ENCODE data around the gene ZNF384.
A peak's percentile ranks its signal among the peaks of the same experiment; 100 is the strongest.

ZNF384 gene

DNA sequence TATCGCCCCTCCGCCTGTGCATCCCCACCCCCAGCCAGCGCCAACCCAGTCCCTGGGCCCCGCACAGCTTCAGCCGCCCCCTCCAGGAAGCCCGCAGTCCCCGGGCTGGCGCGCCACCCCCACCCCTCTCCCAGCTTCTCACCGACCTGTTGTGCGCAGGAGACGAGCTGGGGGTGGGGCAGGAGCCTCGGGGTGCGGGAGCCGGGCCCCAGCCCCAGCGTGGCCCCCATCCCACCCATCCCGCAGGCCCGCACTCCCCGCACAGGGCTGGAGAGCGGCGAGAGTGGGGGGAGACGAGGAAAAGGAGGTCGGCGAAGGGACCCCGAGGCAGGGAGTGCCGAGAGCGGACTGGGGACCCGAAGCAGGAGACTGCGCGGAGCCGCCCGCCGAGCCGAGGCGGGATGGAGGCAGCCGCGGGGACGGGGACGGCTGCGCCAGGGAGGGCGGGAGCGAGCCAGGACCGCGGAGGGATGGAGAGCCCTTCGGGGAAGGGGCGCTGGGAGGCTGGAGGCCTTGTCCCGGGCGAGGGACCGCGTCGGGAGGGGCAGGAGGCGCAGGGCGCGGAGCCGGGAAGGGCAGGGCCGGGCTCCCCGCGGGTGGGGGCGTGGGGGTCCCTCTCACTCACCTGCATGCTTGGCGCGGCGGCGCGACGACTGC, 10.9 kb upstream of the ZNF384 start (continued):
- TF ChIP-seq ZBTB49 (tag by site-specific recombination; IDR thresholded peaks at IDR 0.05; ENCODE audit: low read depth) = no peak
- TF ChIP-seq ZNF24 (tag by site-specific recombination; IDR thresholded peaks at IDR 0.05) = no peak
- TF ChIP-seq, protein P1, sequence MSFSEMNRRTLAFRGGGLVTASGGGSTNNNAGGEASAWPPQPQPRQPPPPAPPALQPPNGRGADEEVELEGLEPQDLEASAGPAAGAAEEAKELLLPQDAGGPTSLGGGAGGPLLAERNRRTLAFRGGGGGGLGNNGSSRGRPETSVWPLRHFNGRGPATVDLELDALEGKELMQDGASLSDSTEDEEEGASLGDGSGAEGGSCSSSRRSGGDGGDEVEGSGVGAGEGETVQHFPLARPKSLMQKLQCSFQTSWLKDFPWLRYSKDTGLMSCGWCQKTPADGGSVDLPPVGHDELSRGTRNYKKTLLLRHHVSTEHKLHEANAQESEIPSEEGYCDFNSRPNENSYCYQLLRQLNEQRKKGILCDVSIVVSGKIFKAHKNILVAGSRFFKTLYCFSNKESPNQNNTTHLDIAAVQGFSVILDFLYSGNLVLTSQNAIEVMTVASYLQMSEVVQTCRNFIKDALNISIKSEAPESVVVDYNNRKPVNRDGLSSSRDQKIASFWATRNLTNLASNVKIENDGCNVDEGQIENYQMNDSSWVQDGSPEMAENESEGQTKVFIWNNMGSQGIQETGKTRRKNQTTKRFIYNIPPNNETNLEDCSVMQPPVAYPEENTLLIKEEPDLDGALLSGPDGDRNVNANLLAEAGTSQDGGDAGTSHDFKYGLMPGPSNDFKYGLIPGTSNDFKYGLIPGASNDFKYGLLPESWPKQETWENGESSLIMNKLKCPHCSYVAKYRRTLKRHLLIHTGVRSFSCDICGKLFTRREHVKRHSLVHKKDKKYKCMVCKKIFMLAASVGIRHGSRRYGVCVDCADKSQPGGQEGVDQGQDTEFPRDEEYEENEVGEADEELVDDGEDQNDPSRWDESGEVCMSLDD (tag by site-specific recombination; IDR thresholded peaks at IDR 0.05) = peak; percentile 60; the same call in 1 of the 2 replicates
- TF ChIP-seq ZNF548 (tag by site-specific recombination; IDR thresholded peaks at IDR 0.05) = no peak
- TF ChIP-seq, protein P2, sequence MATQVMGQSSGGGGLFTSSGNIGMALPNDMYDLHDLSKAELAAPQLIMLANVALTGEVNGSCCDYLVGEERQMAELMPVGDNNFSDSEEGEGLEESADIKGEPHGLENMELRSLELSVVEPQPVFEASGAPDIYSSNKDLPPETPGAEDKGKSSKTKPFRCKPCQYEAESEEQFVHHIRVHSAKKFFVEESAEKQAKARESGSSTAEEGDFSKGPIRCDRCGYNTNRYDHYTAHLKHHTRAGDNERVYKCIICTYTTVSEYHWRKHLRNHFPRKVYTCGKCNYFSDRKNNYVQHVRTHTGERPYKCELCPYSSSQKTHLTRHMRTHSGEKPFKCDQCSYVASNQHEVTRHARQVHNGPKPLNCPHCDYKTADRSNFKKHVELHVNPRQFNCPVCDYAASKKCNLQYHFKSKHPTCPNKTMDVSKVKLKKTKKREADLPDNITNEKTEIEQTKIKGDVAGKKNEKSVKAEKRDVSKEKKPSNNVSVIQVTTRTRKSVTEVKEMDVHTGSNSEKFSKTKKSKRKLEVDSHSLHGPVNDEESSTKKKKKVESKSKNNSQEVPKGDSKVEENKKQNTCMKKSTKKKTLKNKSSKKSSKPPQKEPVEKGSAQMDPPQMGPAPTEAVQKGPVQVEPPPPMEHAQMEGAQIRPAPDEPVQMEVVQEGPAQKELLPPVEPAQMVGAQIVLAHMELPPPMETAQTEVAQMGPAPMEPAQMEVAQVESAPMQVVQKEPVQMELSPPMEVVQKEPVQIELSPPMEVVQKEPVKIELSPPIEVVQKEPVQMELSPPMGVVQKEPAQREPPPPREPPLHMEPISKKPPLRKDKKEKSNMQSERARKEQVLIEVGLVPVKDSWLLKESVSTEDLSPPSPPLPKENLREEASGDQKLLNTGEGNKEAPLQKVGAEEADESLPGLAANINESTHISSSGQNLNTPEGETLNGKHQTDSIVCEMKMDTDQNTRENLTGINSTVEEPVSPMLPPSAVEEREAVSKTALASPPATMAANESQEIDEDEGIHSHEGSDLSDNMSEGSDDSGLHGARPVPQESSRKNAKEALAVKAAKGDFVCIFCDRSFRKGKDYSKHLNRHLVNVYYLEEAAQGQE (tag by site-specific recombination; IDR thresholded peaks at IDR 0.05) = no peak
- TF ChIP-seq ZNF404 (tag by site-specific recombination; IDR thresholded peaks at IDR 0.05) = no peak
- TF ChIP-seq ZNF398 (tag by site-specific recombination; IDR thresholded peaks at IDR 0.05) = peak; percentile 61
- TF ChIP-seq MYNN (tag by site-specific recombination; IDR thresholded peaks at IDR 0.05; ENCODE audit: borderline replicate concordance) = no peak
- TF ChIP-seq TRIM28 (IDR thresholded peaks at IDR 0.05; ENCODE audit: borderline replicate concordance, low read length) = no peak
- TF ChIP-seq GLI2 (tag by site-specific recombination; IDR thresholded peaks at IDR 0.05; ENCODE audit: borderline replicate concordance, low read depth) = no peak
- peak; percentile 49; the same call in 1 of the 2 replicates for TF ChIP-seq ZBTB48 (tag by site-specific recombination; IDR thresholded peaks at IDR 0.05)
- TF ChIP-seq HOXA7 (CRISPR knock-in tag; IDR thresholded peaks at IDR 0.05; ENCODE audit: borderline replicate concordance) = no peak
- TF ChIP-seq, protein P3, sequence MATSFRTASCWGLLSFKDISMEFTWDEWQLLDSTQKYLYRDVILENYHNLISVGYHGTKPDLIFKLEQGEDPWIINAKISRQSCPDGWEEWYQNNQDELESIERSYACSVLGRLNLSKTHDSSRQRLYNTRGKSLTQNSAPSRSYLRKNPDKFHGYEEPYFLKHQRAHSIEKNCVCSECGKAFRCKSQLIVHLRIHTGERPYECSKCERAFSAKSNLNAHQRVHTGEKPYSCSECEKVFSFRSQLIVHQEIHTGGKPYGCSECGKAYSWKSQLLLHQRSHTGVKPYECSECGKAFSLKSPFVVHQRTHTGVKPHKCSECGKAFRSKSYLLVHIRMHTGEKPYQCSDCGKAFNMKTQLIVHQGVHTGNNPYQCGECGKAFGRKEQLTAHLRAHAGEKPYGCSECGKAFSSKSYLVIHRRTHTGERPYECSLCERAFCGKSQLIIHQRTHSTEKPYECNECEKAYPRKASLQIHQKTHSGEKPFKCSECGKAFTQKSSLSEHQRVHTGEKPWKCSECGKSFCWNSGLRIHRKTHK (tag by site-specific recombination; IDR thresholded peaks at IDR 0.05) = no peak
- no peak for TF ChIP-seq TCF7L2 (IDR thresholded peaks at IDR 0.05; ENCODE audit: borderline replicate concordance, low read depth, low read length)
- peak; percentile 21; the same call in 1 of the 2 replicates for TF ChIP-seq SP2 (tag by site-specific recombination; IDR thresholded peaks at IDR 0.05)
- TF ChIP-seq ZNF169 (tag by site-specific recombination; IDR thresholded peaks at IDR 0.05) = no peak
- TF ChIP-seq ZNF19 (tag by site-specific recombination; IDR thresholded peaks at IDR 0.05; ENCODE audit: low read depth) = no peak
- TF ChIP-seq ZNF830 (tag by site-specific recombination; IDR thresholded peaks at IDR 0.05; ENCODE audit: low read depth) = no peak
- TF ChIP-seq ZNF624 (tag by site-specific recombination; IDR thresholded peaks at IDR 0.05) = no peak
- 0 out of 2 replicates have a peak, but pooled peaks have one; percentile 46 for TF ChIP-seq ZNF600 (tag by site-specific recombination; IDR thresholded peaks at IDR 0.05)
- no peak for TF ChIP-seq ZNF48 (tag by site-specific recombination; IDR thresholded peaks at IDR 0.05)
- no peak for TF ChIP-seq KLF7 (tag by site-specific recombination; IDR thresholded peaks at IDR 0.05; ENCODE audit: borderline replicate concordance)
- no peak for TF ChIP-seq ZNF704 (tag by site-specific recombination; IDR thresholded peaks at IDR 0.05)
- TF ChIP-seq ZNF239 (tag by site-specific recombination; IDR thresholded peaks at IDR 0.05) = no peak
- TF ChIP-seq ZXDB (tag by site-specific recombination; IDR thresholded peaks at IDR 0.05) = 0 out of 2 replicates have a peak, but pooled peaks have one; percentile 10
- no peak for TF ChIP-seq GFI1B (tag by site-specific recombination; IDR thresholded peaks at IDR 0.05)
- TF ChIP-seq ZEB2 (tag by site-specific recombination; IDR thresholded peaks at IDR 0.05) = no peak
- no peak for TF ChIP-seq HOXC10 (CRISPR knock-in tag; IDR thresholded peaks at IDR 0.05)
